HCT116 (cell line): ENCODE results near the gene LELP1. TPM values are rescaled to one million over a fixed set of nuclear protein-coding genes. Genes with fewer than 3 reads are reported as not detected.

Experiments used
- ATAC-seq: fragments of 200-7000 bp; cut with Tn5 transposase; 2 replicates; pipeline ENCODE4 v1.9.1; 2020; ENCODE audit warnings: mild to moderate bottlenecking, moderate library complexity
- BruUV-seq: library from RNA; stranded (reverse); fragments of 400-500 nt; replicated peaks from 2 replicates; lab custom pipeline; 2021; lab: Mats Ljungman, UMichigan
- CTCF ChIA-PET: fragments of 300-600 bp; sonication (Branson Sonifier 250); formaldehyde crosslinking; loops from one replicate; lab custom pipeline; 2021; ENCODE audit warnings: antibody characterized with exemption; lab: Charles Lee
- POLR2A ChIA-PET: fragments of 300-600, 350-600 bp; sonication (Branson Sonifier 250); formaldehyde crosslinking; loops from one replicate; lab custom pipeline; 2021; ENCODE audit warnings: antibody characterized with exemption; lab: Charles Lee
- RAD21 ChIA-PET, 2 experiments: fragments of 300-600 bp; sonication (Branson Sonifier 250); formaldehyde crosslinking; loops; one replicate each; lab custom pipeline; 2023; ENCODE audit warnings: low total read pairs in 2 of 2; ENCODE audit not compliant: uncharacterized antibody in 2 of 2, unreplicated experiment in 2 of 2, low non-redundant PET in 1 of 2; lab: Charles Lee
- DNase-seq: peaks from one replicate; pipeline ENCODE4 v3.0.0-alpha.2; 2010; ENCODE audit warnings: low read depth, low spot score
- H2AFZ ChIP-seq: fragments of 200-600 bp; shearing (Covaris generic), sonication (generic); 2 replicates; pipeline ENCODE4 v1.6.1; 2017; ENCODE audit warnings: low read depth, mixed run types, mixed read lengths, antibody characterized with exemption, low read length; ENCODE audit not compliant: poor library complexity, severe bottlenecking
- H3K27ac ChIP-seq: 2 replicates; pipeline ENCODE4 v1.5.1; 2012; ENCODE audit warnings: low read depth, low read length
- H3K27me3 ChIP-seq: fragments of 200-600 bp; sonication (generic); 2 replicates; pipeline ENCODE4 v1.6.1; 2016; ENCODE audit warnings: mixed run types, low read length, mixed read lengths; ENCODE audit not compliant: insufficient read depth
- H3K36me3 ChIP-seq, 2 experiments: fragments of 200-500 bp in 1 of 2; fragments of 200-600 bp in 1 of 2; sonication (Bioruptor generic) in 1 of 2; sonication (generic) in 1 of 2; 2 replicates each; pipeline versions ENCODE4 v1.5.1 to v1.6.1; 2014 to 2016; ENCODE audit warnings: low read length in 2 of 2, inconsistent platforms in 1 of 2, mixed read lengths in 1 of 2, mixed run types in 1 of 2; ENCODE audit not compliant: insufficient read depth in 2 of 2, control insufficient read depth in 1 of 2
- H3K4me1 ChIP-seq, 2 experiments: fragments of 200-600 bp in 1 of 2; sonication (generic) in 1 of 2; 2 replicates each; pipeline versions ENCODE4 v1.5.1 to v1.6.1; 2012 to 2017; ENCODE audit warnings: low read length in 2 of 2, inconsistent platforms in 1 of 2, mild to moderate bottlenecking in 1 of 2, mixed read lengths in 1 of 2, mixed run types in 1 of 2, moderate library complexity in 1 of 2; ENCODE audit not compliant: insufficient read depth in 2 of 2, control insufficient read depth in 1 of 2
- H3K4me2 ChIP-seq: fragments of 200-600 bp; sonication (generic); 2 replicates; pipeline ENCODE4 v1.6.1; 2017; ENCODE audit warnings: mixed run types, low read length, mixed read lengths
- H3K4me3 ChIP-seq, 2 experiments: fragments of 200-600 bp in 1 of 2; sonication (generic) in 1 of 2; replicated peaks in 1 of 2; 2 replicates each; pipeline ENCODE4 v1.5.1; 2011 to 2016; ENCODE audit warnings: low read length in 2 of 2, control low read depth in 1 of 2, low read depth in 1 of 2, mild to moderate bottlenecking in 1 of 2, mixed read lengths in 1 of 2, mixed run types in 1 of 2
- H3K79me2 ChIP-seq: fragments of 200-600 bp; sonication (generic); 2 replicates; pipeline ENCODE4 v1.6.1; 2017; ENCODE audit warnings: mild to moderate bottlenecking, mixed run types, low read length, moderate library complexity, mixed read lengths; ENCODE audit not compliant: insufficient read depth
- H3K9ac ChIP-seq: fragments of 200-600 bp; sonication (generic); 2 replicates; pipeline ENCODE4 v1.6.1; 2016; ENCODE audit warnings: low read length, mixed read lengths
- H3K9me2 ChIP-seq: fragments of 200-600 bp; sonication (generic), shearing (Covaris generic); 2 replicates; pipeline ENCODE4 v1.6.1; 2017; ENCODE audit warnings: mixed run types, mild to moderate bottlenecking, moderate library complexity; ENCODE audit not compliant: insufficient read depth
- H3K9me3 ChIP-seq, 2 experiments: fragments of 200-500 bp in 1 of 2; fragments of 200-600 bp in 1 of 2; sonication (Bioruptor generic) in 1 of 2; sonication (generic) in 1 of 2; 2 replicates each; pipeline ENCODE4 v1.6.1; 2014 to 2017; ENCODE audit warnings: low read length in 2 of 2, mixed read lengths in 2 of 2, inconsistent platforms in 1 of 2, low read depth in 1 of 2, mild to moderate bottlenecking in 1 of 2, mixed run types in 1 of 2, moderate library complexity in 1 of 2; ENCODE audit not compliant: control insufficient read depth in 1 of 2, insufficient read depth in 1 of 2
- H4K20me1 ChIP-seq: fragments of 200-600 bp; sonication (generic), shearing (Covaris generic); 2 replicates; pipeline ENCODE4 v1.6.1; 2017; ENCODE audit warnings: mixed run types, mild to moderate bottlenecking, moderate library complexity; ENCODE audit not compliant: insufficient read depth
- CBX3 ChIP-seq: IDR thresholded peaks from 2 replicates; pipeline ENCODE4 v1.6.1; 2012; ENCODE audit warnings: low read depth
- CEBPB ChIP-seq: IDR thresholded peaks from 2 replicates; pipeline ENCODE4 v1.6.1; 2012; ENCODE audit warnings: low read depth
- EZH2 ChIP-seq: fragments of 200-600 bp; sonication (generic); IDR thresholded peaks from 2 replicates; pipeline ENCODE4 v1.6.1; 2017; ENCODE audit warnings: antibody characterized with exemption, mixed run types
- FOSL1 ChIP-seq: IDR thresholded peaks from 2 replicates; pipeline ENCODE4 v1.6.1; 2012; ENCODE audit warnings: low read depth
- RAD21 ChIP-seq: IDR thresholded peaks from 2 replicates; pipeline ENCODE4 v1.6.1; 2012; ENCODE audit warnings: low read depth, mild to moderate bottlenecking
- SIN3A ChIP-seq: IDR thresholded peaks from 2 replicates; pipeline ENCODE4 v1.6.1; 2012; ENCODE audit warnings: low read depth
- SP1 ChIP-seq: IDR thresholded peaks from 2 replicates; pipeline ENCODE4 v1.6.1; 2012; ENCODE audit warnings: low read depth
- SRF ChIP-seq: IDR thresholded peaks from 2 replicates; pipeline ENCODE4 v1.6.1; 2012; ENCODE audit warnings: low read depth
- TCF7L2 ChIP-seq: IDR thresholded peaks from 2 replicates; pipeline ENCODE4 v1.7.0; 2011; ENCODE audit warnings: borderline replicate concordance, inconsistent platforms; ENCODE audit not compliant: insufficient read depth, insufficient read length; ENCODE audit errors: extremely low read depth
- ZBTB33 ChIP-seq: IDR thresholded peaks from 2 replicates; pipeline ENCODE4 v1.6.1; 2011; ENCODE audit warnings: mild to moderate bottlenecking, low read length, moderate library complexity; ENCODE audit not compliant: insufficient replicate concordance; ENCODE audit errors: extremely low read depth
- ZFX ChIP-seq: fragments of 450-650 bp; IDR thresholded peaks from 2 replicates; pipeline ENCODE4 v1.6.1; 2017
- intact Hi-C: fragments of 100-400 bp; cut with micrococcal nuclease; formaldehyde crosslinking; loops from 2 replicates; pipeline ENCODE4 v1.10.0; 2022
- total RNA-seq: library from RNA; stranded (reverse); gene quantifications from one replicate; pipeline ENCODE4 v1.2.1, GENCODE V29; 2021; ENCODE audit not compliant: unreplicated experiment
- TF ChIP-seq, protein P1 (sequence below): IDR thresholded peaks from 2 replicates; pipeline ENCODE4 v1.6.1; 2012; ENCODE audit warnings: low read depth

LELP1 gene
- total RNA-seq, 1 experiment from 2014 or later: not detected

GRCh38 chr1:153227810-153228209 is 24.6 kb downstream of the LELP1 start:
- DNase-seq (no peak), ATAC-seq (no peak)
- Histone ChIP-seq H3K4me3 (no peak overlapping the region), H3K9me2 (no peaks in the 10 kb centered on the region), H3K4me2 (no peak overlapping the region), H3K4me1 (no peaks in the 10 kb centered on the region), H3K36me3 (no peaks in the 10 kb centered on the region), H3K9me3 (no peaks in the 10 kb centered on the region), H3K27ac (no peak overlapping the region), H3K9ac (no peak overlapping the region), H3K27me3 (peaks cover 5% of the 10 kb centered on the region; the same call in 1 of the 2 replicates), H4K20me1 (no peaks in the 10 kb centered on the region), H3K79me2 (no peaks in the 10 kb centered on the region), H2AFZ (no peak overlapping the region)
- TF ChIP-seq RAD21: no peak
- no peak for TF ChIP-seq CEBPB
- intact Hi-C loops: no loop called here
- ChIA-PET POLR2A (no interaction called here), CTCF (interaction anchor here (1.4 to 2.4 kb wide), 4 partner anchors 10 to 356 kb away, joined by 3 to 8 read pairs (median 4); no protein-coding TSS in a partner anchor), RAD21 (no interaction called here)
- BruUV-seq: no TSS peak

GRCh38 chr1:153228491-153228890 is 25.3 kb downstream of the LELP1 start:
- DNase-seq (no peak), ATAC-seq (no peak)
- Histone ChIP-seq H4K20me1 (no peaks in the 10 kb centered on the region), H3K4me1 (no peaks in the 10 kb centered on the region), H3K4me2 (no peak overlapping the region), H3K9me3 (no peaks in the 10 kb centered on the region), H3K79me2 (no peaks in the 10 kb centered on the region)
- POLR2A ChIA-PET: no interaction called here
- TF ChIP-seq SP1: no peak
- TF ChIP-seq, protein P1, sequence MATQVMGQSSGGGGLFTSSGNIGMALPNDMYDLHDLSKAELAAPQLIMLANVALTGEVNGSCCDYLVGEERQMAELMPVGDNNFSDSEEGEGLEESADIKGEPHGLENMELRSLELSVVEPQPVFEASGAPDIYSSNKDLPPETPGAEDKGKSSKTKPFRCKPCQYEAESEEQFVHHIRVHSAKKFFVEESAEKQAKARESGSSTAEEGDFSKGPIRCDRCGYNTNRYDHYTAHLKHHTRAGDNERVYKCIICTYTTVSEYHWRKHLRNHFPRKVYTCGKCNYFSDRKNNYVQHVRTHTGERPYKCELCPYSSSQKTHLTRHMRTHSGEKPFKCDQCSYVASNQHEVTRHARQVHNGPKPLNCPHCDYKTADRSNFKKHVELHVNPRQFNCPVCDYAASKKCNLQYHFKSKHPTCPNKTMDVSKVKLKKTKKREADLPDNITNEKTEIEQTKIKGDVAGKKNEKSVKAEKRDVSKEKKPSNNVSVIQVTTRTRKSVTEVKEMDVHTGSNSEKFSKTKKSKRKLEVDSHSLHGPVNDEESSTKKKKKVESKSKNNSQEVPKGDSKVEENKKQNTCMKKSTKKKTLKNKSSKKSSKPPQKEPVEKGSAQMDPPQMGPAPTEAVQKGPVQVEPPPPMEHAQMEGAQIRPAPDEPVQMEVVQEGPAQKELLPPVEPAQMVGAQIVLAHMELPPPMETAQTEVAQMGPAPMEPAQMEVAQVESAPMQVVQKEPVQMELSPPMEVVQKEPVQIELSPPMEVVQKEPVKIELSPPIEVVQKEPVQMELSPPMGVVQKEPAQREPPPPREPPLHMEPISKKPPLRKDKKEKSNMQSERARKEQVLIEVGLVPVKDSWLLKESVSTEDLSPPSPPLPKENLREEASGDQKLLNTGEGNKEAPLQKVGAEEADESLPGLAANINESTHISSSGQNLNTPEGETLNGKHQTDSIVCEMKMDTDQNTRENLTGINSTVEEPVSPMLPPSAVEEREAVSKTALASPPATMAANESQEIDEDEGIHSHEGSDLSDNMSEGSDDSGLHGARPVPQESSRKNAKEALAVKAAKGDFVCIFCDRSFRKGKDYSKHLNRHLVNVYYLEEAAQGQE: no peak
- TF ChIP-seq CBX3: no peak
- no peak for TF ChIP-seq SRF
- TF ChIP-seq CEBPB: no peak
- TF ChIP-seq FOSL1: no peak
- TF ChIP-seq TCF7L2: no peak
- no peak for TF ChIP-seq ZBTB33
- TF ChIP-seq ZFX: no peak
- no peak for TF ChIP-seq EZH2
- TF ChIP-seq SIN3A: no peak
- TF ChIP-seq, all 23 proteins: peak for 0
- BruUV-seq: no TSS peak
- Histone ChIP-seq H3K9ac (no peak overlapping the region), H3K27ac (no peak overlapping the region), H3K36me3 (no peaks in the 10 kb centered on the region), H3K9me2 (no peaks in the 10 kb centered on the region), H3K4me3 (no peak overlapping the region), H3K27me3 (peaks cover 5% of the 10 kb centered on the region; the same call in 1 of the 2 replicates), H2AFZ (no peak overlapping the region)
- CTCF ChIA-PET: interaction anchor here (1.0 to 2.4 kb wide), 5 partner anchors 9 to 358 kb away, joined by 3 to 8 read pairs (median 4); no protein-coding TSS in a partner anchor
- intact Hi-C loops: no loop called here
- RAD21 ChIA-PET: no interaction called here
